Mesodermal cell (in vitro differentiated cells): Measurements from ENCODE around the gene ANKRD66.
"Not testable (repeated sequence)": the region's sequence is repeated elsewhere in the genome, so short reads cannot be mapped to it uniquely, and the experiment has no call there.

Experiments
- H3K27ac ChIP-seq: 2 replicates; pipeline ENCODE4 v1.7.0; 2013; ENCODE audit warnings: mild to moderate bottlenecking, low read depth, low read length, moderate library complexity; ENCODE audit not compliant: severe bottlenecking
- H3K36me3 ChIP-seq: 2 replicates; pipeline ENCODE4 v1.7.1; 2013; ENCODE audit warnings: mild to moderate bottlenecking, low read length, moderate library complexity; ENCODE audit not compliant: control insufficient read depth, insufficient read depth
- H3K4me1 ChIP-seq: one replicate; pipeline ENCODE4 v1.7.1; 2013; ENCODE audit warnings: mild to moderate bottlenecking, low read length; ENCODE audit not compliant: insufficient read depth, control insufficient read depth, poor library complexity, severe bottlenecking
- H3K4me3 ChIP-seq: 2 replicates; pipeline ENCODE4 v1.7.0; 2013; ENCODE audit warnings: low read length, control low read depth, mild to moderate bottlenecking; ENCODE audit not compliant: insufficient read depth, poor library complexity, severe bottlenecking; ENCODE audit errors: extremely low read depth
- H3K9me3 ChIP-seq: 2 replicates; pipeline ENCODE4 v1.7.1; 2013; ENCODE audit warnings: mild to moderate bottlenecking, low read length, moderate library complexity; ENCODE audit not compliant: control insufficient read depth
- WGBS, 2 experiments: methylation state at CpG; one replicate each; pipeline ENCODE4 v1.1.5; 2013; ENCODE audit warnings: missing lambda C conversion rate in 2 of 2; ENCODE audit not compliant: insufficient coverage in 2 of 2; 5-methylcytosine and 5-hydroxymethylcytosine counted together

Gene ANKRD66

DNA sequence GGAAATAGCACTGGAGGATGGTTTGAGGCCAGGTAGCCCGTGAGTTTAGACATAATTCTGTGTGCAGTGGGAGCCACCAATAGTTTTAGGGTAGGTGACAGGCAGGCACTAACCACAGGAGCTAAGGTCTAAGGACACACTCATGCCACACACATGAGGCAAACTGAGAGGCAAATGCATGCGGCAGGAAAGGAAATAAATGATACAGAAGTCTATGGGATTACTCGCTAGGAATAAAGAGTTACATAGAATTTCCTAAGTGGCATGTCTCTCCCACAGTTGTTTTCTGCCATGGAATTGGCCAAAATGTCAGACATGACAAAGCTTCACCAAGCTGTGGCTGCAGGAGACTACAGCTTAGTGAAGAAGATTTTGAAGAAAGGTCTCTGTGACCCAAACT is 4.9 kb downstream of the ANKRD66 start:
- Histone ChIP-seq H3K4me1 (peaks cover 3% of the 10 kb centered on the region), H3K9me3 (no peaks in the 10 kb centered on the region), H3K36me3 (no peaks in the 10 kb centered on the region), H3K27ac (no peak overlapping the region), H3K4me3 (no peak overlapping the region)
- 77 to 95% methylated on average over 2 to 3 of the region's 3 CpGs for WGBS, 2 experiments

DNA sequence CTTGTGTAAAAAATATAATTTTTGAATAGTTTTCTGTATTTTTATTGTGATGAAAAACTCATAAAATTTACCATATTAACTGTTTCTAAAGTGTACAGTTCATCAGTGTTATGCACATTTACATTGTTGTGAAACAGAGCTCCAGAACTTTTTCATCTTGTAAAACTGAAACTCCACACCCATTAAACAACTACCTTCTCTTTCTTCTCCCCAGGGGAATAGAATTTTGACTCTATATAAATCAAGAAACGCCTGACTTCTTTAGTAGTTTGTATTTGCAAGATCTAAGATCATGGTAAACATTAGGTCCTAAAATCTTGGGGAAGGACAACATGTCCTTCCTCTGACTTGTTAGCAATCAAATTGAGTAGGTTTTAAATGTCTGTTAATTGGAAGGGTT is 9.1 kb downstream of the ANKRD66 start:
- Histone ChIP-seq H3K4me1 (peaks cover 6% of the 10 kb centered on the region), H3K27ac (no peak overlapping the region), H3K9me3 (no peaks in the 10 kb centered on the region), H3K4me3 (no peak overlapping the region), H3K36me3 (no peaks in the 10 kb centered on the region)
- no CpG with 5 or more reads among the region's 1 CpG for WGBS, 2 experiments

DNA sequence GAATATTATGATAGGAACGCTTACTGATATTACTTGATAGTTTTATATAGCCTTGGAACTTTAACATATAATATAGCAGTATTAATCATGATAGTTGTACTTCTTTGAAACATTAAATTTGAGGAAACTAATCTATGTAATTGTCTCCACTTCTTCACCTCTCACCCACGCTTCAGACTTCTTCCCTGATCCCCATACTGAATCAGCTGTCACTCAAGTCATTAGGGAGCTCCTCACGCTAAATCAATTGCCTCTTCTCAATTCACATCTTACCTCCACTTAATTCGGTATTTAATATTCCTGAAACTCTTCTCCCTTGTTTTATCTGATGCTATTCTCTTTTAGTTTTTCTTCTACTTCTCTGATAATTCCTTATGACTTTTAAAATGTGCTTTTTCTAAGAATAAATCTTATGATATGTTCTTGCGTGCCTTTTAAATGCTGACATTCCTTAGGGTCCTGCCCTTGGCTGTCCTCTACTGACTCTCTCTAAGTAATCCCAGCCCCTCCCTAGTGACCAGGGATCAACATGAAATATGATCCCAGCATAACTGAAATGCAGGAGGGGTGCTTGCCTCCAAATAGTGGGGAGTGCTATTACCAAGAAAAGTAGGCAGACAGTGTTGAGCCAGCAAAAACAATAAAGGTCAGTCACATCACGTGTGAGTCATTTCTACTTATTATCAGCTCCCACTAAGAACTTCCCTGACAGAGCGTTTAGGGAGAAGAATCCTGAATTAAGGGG is 9.9 kb downstream of the ANKRD66 start:
- no peak overlapping the region for H3K27ac ChIP-seq
- peaks cover 6% of the 10 kb centered on the region for H3K4me1 ChIP-seq
- no peak overlapping the region for H3K4me3 ChIP-seq
- H3K36me3 ChIP-seq = no peaks in the 10 kb centered on the region
- no peaks in the 10 kb centered on the region for H3K9me3 ChIP-seq
- WGBS, 2 experiments = 70 to 71% methylated on average over 3 to 4 of the region's 7 CpGs

DNA sequence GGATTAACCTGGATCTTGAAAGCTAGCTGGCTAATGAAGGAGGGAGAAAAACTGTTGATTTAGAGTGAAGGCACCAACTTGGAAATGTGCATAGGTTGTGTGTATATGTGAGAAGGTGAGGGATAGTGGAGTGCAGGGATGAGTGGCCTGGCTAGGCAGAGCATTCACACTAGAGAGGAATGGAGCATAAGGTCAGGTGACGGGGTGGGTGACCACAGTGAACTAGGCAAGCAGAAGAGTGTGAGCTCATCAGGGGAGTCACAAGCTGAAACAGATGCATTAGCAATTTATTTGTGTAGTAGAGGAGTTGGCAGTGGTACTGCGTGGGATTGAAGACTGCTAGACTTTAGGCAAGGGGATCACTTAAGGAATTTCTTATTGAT is 10.5 kb downstream of the ANKRD66 start:
- H3K4me3 ChIP-seq = no peak overlapping the region
- no peak overlapping the region for H3K27ac ChIP-seq
- 87 to 95% methylated on average over 2 of the region's 2 CpGs for WGBS, 2 experiments
- H3K36me3 ChIP-seq = no peaks in the 10 kb centered on the region
- peaks cover 6% of the 10 kb centered on the region for H3K4me1 ChIP-seq
- H3K9me3 ChIP-seq = no peaks in the 10 kb centered on the region

DNA sequence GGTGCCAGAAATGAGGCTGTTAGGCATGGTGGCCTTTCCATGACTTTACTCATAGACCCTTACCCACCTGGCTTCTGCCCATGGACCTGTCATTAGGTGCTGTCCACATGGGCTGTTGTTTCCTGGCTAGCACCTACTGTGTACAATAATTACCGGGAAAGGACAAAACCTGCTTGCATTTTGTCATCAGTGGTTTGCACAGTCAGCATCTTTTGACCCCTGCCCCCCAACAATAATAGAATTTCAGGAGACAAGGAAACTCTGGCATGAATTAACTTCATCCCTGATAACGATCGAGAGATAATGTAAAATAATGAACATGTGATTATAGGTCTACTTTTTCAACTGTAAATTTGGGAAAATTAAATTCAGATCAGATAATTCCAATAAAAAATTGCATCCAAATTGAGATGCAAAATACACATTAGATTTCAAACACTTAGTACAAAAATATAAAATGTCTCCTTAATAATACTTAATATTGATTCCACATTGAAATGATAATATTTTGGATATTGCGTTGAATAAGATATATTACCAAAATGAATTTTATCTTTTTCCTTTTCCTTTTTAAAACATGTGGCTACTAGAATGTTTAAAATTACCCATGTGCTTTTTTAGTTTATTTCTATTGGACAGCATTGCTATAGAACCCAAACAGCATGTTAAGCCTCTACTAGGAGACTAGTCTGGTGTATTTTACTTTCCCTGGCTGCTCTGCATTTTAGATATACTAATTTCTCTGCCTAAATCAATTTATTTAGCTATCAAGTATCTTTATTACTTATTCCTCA is 12.4 kb downstream of the ANKRD66 start:
- H3K9me3 ChIP-seq = no peaks in the 10 kb centered on the region
- no peaks in the 10 kb centered on the region for H3K36me3 ChIP-seq
- H3K27ac ChIP-seq = no peak overlapping the region
- H3K4me1 ChIP-seq = peaks cover 6% of the 10 kb centered on the region
- WGBS, 2 experiments = 100% methylated on average over 1 of the region's 4 CpGs; no CpG with 5 or more reads in 1 of the 2 experiments
- H3K4me3 ChIP-seq = no peak overlapping the region

DNA sequence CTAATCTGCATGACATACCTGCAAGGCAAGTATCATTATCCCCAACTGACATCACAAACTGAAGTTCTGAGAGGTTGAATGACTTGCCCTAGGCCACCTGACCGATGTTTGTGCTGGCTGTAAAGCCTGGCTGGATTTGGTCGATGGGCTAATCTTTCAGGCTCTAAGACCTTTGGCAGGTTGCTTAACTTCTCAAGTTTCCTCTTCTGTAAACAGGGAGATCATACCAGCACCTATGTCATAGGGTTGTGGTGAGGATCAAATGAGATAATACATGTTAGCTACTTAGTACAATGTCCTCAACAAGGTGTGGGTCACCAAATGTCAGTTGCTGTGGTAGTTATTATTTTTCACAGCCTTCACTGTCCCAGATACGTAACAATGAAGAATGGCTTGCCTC is 14.2 kb downstream of the ANKRD66 start:
- peaks cover 6% of the 10 kb centered on the region for H3K4me1 ChIP-seq
- no peaks in the 10 kb centered on the region for H3K36me3 ChIP-seq
- no peak overlapping the region for H3K4me3 ChIP-seq
- WGBS, 2 experiments = 86 to 100% methylated on average over 1 to 3 of the region's 3 CpGs
- H3K27ac ChIP-seq = no peak overlapping the region
- no peaks in the 10 kb centered on the region for H3K9me3 ChIP-seq

DNA sequence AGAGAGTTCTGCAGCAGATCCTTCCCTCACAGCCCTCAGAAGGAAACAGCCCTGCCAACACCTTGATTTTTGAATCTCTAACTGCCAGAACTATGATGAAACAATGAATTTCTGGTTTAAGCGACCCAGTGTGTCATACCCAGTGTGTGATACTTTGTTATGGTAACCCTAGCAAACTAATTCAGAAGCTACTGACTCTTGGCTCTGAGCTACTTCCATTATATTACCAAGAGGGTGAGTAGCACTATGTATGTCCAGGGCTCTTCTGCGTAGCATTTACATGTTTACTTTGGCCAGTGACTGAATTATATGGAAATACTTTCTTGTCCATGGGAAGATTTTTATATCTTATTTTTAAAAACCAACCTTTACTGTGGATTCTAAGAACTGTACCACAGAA is 16.7 kb downstream of the ANKRD66 start:
- Histone ChIP-seq H3K27ac (no peak overlapping the region), H3K36me3 (no peaks in the 10 kb centered on the region), H3K4me3 (no peak overlapping the region), H3K9me3 (no peaks in the 10 kb centered on the region), H3K4me1 (no peaks in the 10 kb centered on the region)
- WGBS, 2 experiments = 83% methylated on average over 1 of the region's 2 CpGs; no CpG with 5 or more reads in 1 of the 2 experiments

DNA sequence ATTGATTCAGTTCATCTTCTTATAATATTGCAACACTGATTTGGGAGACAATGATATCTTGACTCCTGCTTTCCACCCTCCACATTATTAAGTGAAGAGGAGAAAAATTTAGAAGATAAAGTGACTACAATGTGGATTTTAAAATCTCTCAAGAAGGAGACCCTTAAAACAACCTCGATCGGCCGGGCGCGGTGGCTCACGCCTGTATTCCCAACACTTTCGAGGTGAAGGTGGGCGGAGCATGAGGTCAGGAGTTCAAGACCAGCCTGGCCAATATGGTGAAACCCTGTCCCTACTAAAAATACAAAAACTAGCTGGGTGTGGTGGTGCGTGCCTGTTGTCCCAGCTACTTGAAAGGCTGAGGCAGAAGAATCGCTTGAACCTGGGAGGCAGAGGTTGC is 17.5 kb downstream of the ANKRD66 start:
- not testable (repeated sequence) for H3K27ac ChIP-seq, H3K36me3 ChIP-seq, H3K4me1 ChIP-seq, H3K9me3 ChIP-seq, H3K4me3 ChIP-seq
- WGBS, 2 experiments = 90 to 98% methylated on average over 7 of the region's 10 CpGs

DNA sequence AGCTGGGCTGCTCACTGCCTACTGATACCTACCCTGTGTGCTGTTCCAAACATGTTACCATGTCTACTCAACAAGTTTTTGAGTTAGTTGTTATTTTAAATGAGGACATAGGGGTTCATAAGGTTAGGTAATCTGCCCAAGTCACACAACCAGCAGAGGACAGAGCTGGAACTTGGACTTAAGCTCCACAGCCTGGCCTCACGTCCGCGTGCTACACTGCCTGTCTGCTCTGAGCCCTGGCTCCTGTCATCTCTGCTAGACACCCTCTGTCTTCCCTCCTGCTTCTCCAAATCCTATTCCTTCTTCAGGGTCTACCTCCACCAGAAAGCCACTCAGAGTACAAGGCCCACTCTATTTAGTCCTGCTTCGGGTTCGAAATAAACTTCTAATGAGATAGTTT is 18.2 kb downstream of the ANKRD66 start:
- 96 to 100% methylated on average over 4 to 5 of the region's 5 CpGs for WGBS, 2 experiments
- H3K9me3 ChIP-seq = no peaks in the 10 kb centered on the region
- no peak overlapping the region for H3K4me3 ChIP-seq
- no peaks in the 10 kb centered on the region for H3K4me1 ChIP-seq
- H3K27ac ChIP-seq = no peak overlapping the region
- no peaks in the 10 kb centered on the region for H3K36me3 ChIP-seq

DNA sequence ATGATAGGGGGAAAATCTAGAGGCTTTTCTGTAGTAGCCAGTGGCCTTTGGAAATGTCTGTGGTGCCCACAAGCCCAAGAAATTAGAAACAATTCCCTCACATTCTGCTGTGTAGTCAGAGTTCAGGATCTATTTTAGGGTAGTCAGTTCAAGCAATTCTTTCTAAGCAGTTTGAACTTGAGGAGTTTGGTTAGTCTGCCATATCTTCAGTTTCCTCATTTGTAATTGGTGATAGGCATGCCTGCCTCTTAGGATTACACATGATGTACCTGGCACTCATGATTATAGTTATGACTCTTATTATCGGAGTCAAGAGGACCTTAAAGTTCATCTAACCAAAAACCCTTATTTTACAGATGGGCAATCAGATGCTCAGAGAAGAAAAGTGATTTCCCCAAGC is 25.3 kb downstream of the ANKRD66 start:
- H3K27ac ChIP-seq = no peak overlapping the region
- no peaks in the 10 kb centered on the region for H3K4me1 ChIP-seq
- H3K9me3 ChIP-seq = no peaks in the 10 kb centered on the region
- no peak overlapping the region for H3K4me3 ChIP-seq
- H3K36me3 ChIP-seq = no peaks in the 10 kb centered on the region
- no CpG with 5 or more reads among the region's 1 CpG for WGBS, 2 experiments

DNA sequence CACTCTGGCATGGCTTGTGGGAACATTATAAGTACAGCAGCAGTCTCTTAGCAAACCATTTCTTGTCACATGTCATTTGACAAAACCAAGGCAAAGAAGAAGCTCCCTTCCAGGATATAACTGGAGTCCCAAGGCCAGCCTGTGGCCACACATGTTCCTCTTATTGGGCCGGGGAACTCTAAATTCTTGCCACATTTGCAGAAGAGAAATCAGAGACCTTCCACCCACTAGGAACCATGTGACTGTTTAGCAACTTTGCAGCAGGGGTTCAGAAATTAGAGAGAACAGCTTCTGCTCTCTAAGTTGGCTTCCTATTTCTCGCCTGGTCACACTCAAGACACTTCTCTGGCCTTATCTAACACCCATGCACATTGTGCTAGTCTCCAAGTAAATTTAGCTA is 26.0 kb downstream of the ANKRD66 start:
- 73 to 91% methylated on average over 1 to 2 of the region's 2 CpGs for WGBS, 2 experiments

More for the DNA sequence above, 26.0 kb downstream of the ANKRD66 start:
- Histone ChIP-seq H3K4me3 (no peak overlapping the region), H3K27ac (no peak overlapping the region), H3K36me3 (no peaks in the 10 kb centered on the region), H3K4me1 (no peaks in the 10 kb centered on the region), H3K9me3 (no peaks in the 10 kb centered on the region)
